T-cell (primary cell): ENCODE results near the gene HLCS. TPM values are rescaled to one million over a fixed set of nuclear protein-coding genes. Genes with fewer than 3 reads are reported as not detected.
"Not testable (repeated sequence)": the region's sequence is repeated elsewhere in the genome, so short reads cannot be mapped to it uniquely, and the experiment has no call there.

Experiments
- ATAC-seq, 4 experiments: fragments of 200-7000 bp in 3 of 4; fragments of 150-1000 bp in 1 of 4; cut with Tn5 transposase; replicated peaks in 1 of 4; 1 replicate in 3 of 4; 2 replicates in 1 of 4; pipeline ENCODE4 v1.10.0; 2021; ENCODE audit warnings: moderate library complexity in 3 of 4, mild to moderate bottlenecking in 2 of 4, moderate number of reproducible peaks in 1 of 4
- CTCF ChIA-PET, 2 donors: fragments of 300-600 bp; sonication (Branson Sonifier 250); formaldehyde crosslinking; loops; one replicate each; lab custom pipeline; 2022; ENCODE audit warnings: antibody characterized with exemption in 2 of 2; lab: Charles Lee
- POLR2A ChIA-PET, 2 donors: fragments of 300-600 bp; sonication (Branson Sonifier 250); formaldehyde crosslinking; loops; one replicate each; lab custom pipeline; 2022; ENCODE audit warnings: antibody characterized with exemption in 2 of 2; lab: Charles Lee
- DNase-seq, 35 experiments: peaks; one replicate each; pipeline versions ENCODE4 v3.0.0 to v3.0.0-alpha.2; 2013 to 2023
- H3K27ac ChIP-seq: one replicate; pipeline ENCODE4 v1.5.1; 2013; ENCODE audit warnings: low read length
- H3K27me3 ChIP-seq, 2 experiments: replicated peaks in 1 of 2; 1 replicate in 1 of 2; 2 replicates in 1 of 2; pipeline versions ENCODE4 v1.6.1 to v1.7.0; 2013; ENCODE audit warnings: low read length in 1 of 2, mixed read lengths in 1 of 2; ENCODE audit not compliant: control insufficient read depth in 2 of 2, insufficient read depth in 2 of 2; ENCODE audit errors: extremely low read depth in 1 of 2
- H3K36me3 ChIP-seq, 2 donors: 1 replicate in 1 of 2; 2 replicates in 1 of 2; pipeline versions ENCODE4 v1.6.1 to v1.7.0; 2013; ENCODE audit warnings: low read length in 1 of 2; ENCODE audit not compliant: control insufficient read depth in 2 of 2, insufficient read depth in 1 of 2; ENCODE audit errors: extremely low read depth in 1 of 2
- H3K4me1 ChIP-seq, 2 experiments: 1 replicate in 1 of 2; 2 replicates in 1 of 2; pipeline versions ENCODE4 v1.6.1 to v1.7.0; 2013; ENCODE audit warnings: low read length in 2 of 2, mixed read lengths in 1 of 2; ENCODE audit not compliant: insufficient read depth in 2 of 2, control insufficient read depth in 1 of 2; ENCODE audit errors: extremely low read depth in 1 of 2
- H3K4me3 ChIP-seq, 2 donors: 1 replicate in 1 of 2; 2 replicates in 1 of 2; pipeline versions ENCODE4 v1.5.1 to v1.7.0; 2013; ENCODE audit warnings: mild to moderate bottlenecking in 2 of 2, low read length in 1 of 2, moderate library complexity in 1 of 2; ENCODE audit not compliant: control insufficient read depth in 1 of 2; ENCODE audit errors: extremely low read depth in 1 of 2
- H3K9me3 ChIP-seq: 2 replicates; pipeline ENCODE4 v1.7.0; 2013
- H3K27ac Mint-ChIP-seq, 2 donors: one replicate each; pipeline ENCODE4 v1.8.0; 2020 to 2021; ENCODE audit warnings: mild to moderate bottlenecking in 2 of 2, mixed read lengths in 2 of 2
- H3K27me3 Mint-ChIP-seq, 2 donors: one replicate each; pipeline ENCODE4 v1.8.0; 2021 to 2022; ENCODE audit warnings: mixed read lengths in 2 of 2
- H3K36me3 Mint-ChIP-seq: one replicate; pipeline ENCODE4 v1.8.0; 2021; ENCODE audit warnings: mixed read lengths
- H3K4me1 Mint-ChIP-seq, 3 donors: one replicate each; pipeline ENCODE4 v1.8.0; 2020 to 2022; ENCODE audit warnings: mixed read lengths in 3 of 3, mild to moderate bottlenecking in 1 of 3
- H3K4me3 Mint-ChIP-seq, 3 donors: one replicate each; pipeline ENCODE4 v1.8.0; 2020 to 2022; ENCODE audit warnings: mild to moderate bottlenecking in 3 of 3, mixed read lengths in 3 of 3, moderate library complexity in 3 of 3
- H3K9me3 Mint-ChIP-seq, 3 donors: one replicate each; pipeline ENCODE4 v1.8.0; 2020 to 2022; ENCODE audit warnings: mixed read lengths in 3 of 3
- WGBS: methylation state at CpG from one replicate; pipeline ENCODE4 v1.1.5; 2013; ENCODE audit warnings: missing lambda C conversion rate; ENCODE audit not compliant: insufficient coverage; 5-methylcytosine and 5-hydroxymethylcytosine counted together
- total RNA-seq, 35 experiments: library from RNA in 6 of 35; stranded (reverse) in 6 of 35; fragments of 120-200 nt in 1 of 35; gene quantifications; one replicate each; pipeline versions ENCODE4 v1.2.1 to v1.2.4 and lab custom pipeline; 2013 to 2026

The HLCS gene
- total RNA-seq, 5 donors from 2014 or later (not counting 1 experiment from before 2014, with no cell fraction given) = 13.0 to 15.6 (median 13.8) TPM

GRCh38 chr21:37003917-37004316 lies 37.4 kb upstream of the HLCS start:
- CTCF ChIA-PET, H3K4me3 Mint-ChIP-seq, H3K36me3 ChIP-seq, POLR2A ChIA-PET, H3K9me3 Mint-ChIP-seq, H3K9me3 ChIP-seq, H3K27ac Mint-ChIP-seq, H3K36me3 Mint-ChIP-seq, H3K27ac ChIP-seq, ATAC-seq, DNase-seq, H3K4me3 ChIP-seq: not testable (repeated sequence)
- H3K27me3 Mint-ChIP-seq = peaks cover 0 to 13% of the 10 kb centered on the region in 2 donors
- Histone ChIP-seq H3K4me1 (peaks cover 6 to 15% of the 10 kb centered on the region in 2 experiments), H3K27me3 (peaks cover 1 to 32% of the 10 kb centered on the region in 2 experiments)
- H3K4me1 Mint-ChIP-seq = peaks cover 11 to 18% (median 17%) of the 10 kb centered on the region in 3 donors
- WGBS = no CpG with 5 or more reads among the region's 3 CpGs

- 99% methylated on average over 8 of the region's 12 CpGs for WGBS
- Histone ChIP-seq H3K4me1 (peaks cover 6 to 15% of the 10 kb centered on the region in 2 experiments), H3K27me3 (peaks cover 0 to 21% of the 10 kb centered on the region in 2 experiments)
- H3K9me3 Mint-ChIP-seq, H3K36me3 ChIP-seq, CTCF ChIA-PET, DNase-seq, H3K4me3 Mint-ChIP-seq, POLR2A ChIA-PET, ATAC-seq, H3K9me3 ChIP-seq, H3K36me3 Mint-ChIP-seq, H3K4me3 ChIP-seq, H3K27me3 Mint-ChIP-seq, H3K27ac ChIP-seq: not testable (repeated sequence)
- H3K4me1 Mint-ChIP-seq = peaks cover 11 to 18% (median 17%) of the 10 kb centered on the region in 3 donors
- peak overlapping the region in 1 of 2 donors; percentile 22 for H3K27ac Mint-ChIP-seq
Observed at GRCh38 chr21:37002851-37003250, 36.4 kb upstream of the HLCS start.

- no peak overlapping the region for H3K27ac ChIP-seq
- Mint-ChIP-seq H3K36me3 (no peaks in the 10 kb centered on the region), H3K27ac (peak overlapping the region; percentile 56 to 64), H3K27me3 (no peaks in the 10 kb centered on the region), H3K4me1 (peaks cover 11 to 12% (median 12%) of the 10 kb centered on the region in 3 donors), H3K9me3 (no peaks in the 10 kb centered on the region), H3K4me3 (no peak overlapping the region)
- ChIA-PET POLR2A (interaction anchor here (0.7 to 1.0 kb wide), 2 partner anchors 10 to 20 kb away, joined by 3 to 4 read pairs; no protein-coding TSS in a partner anchor), CTCF (no interaction called here)
- no peak overlapping the region for H3K4me3 ChIP-seq
- H3K9me3 ChIP-seq = no peaks in the 10 kb centered on the region
- no peak for DNase-seq
- peaks cover 4 to 7% of the 10 kb centered on the region in 2 experiments for H3K4me1 ChIP-seq
- no CpG with 5 or more reads among the region's 3 CpGs for WGBS
- no peaks in the 10 kb centered on the region for H3K36me3 ChIP-seq
- peak in 1 of 4 experiments; percentile 45 for ATAC-seq
- H3K27me3 ChIP-seq = peaks cover 0 to 11% of the 10 kb centered on the region in 2 experiments
Observed at GRCh38 chr21:37001441-37001840, 35.0 kb upstream of the HLCS start.

GRCh38 chr21:37000381-37000780 lies 33.9 kb upstream of the HLCS start:
- Histone ChIP-seq H3K27me3 (peaks cover 0 to under 1% of the 10 kb centered on the region in 2 experiments), H3K4me1 (peaks cover 0 to 4% of the 10 kb centered on the region in 2 experiments), H3K4me3 (no peak overlapping the region), H3K27ac (no peak overlapping the region), H3K36me3 (no peaks in the 10 kb centered on the region), H3K9me3 (no peaks in the 10 kb centered on the region)
- ChIA-PET POLR2A (no interaction called here), CTCF (no interaction called here)
- H3K4me1 Mint-ChIP-seq = peaks cover 11 to 12% (median 12%) of the 10 kb centered on the region in 3 donors
- no peak for DNase-seq
- no peak overlapping the region for H3K4me3 Mint-ChIP-seq
- no peaks in the 10 kb centered on the region for H3K27me3 Mint-ChIP-seq
- no CpG with 5 or more reads among the region's 4 CpGs for WGBS
- no peak for ATAC-seq
- H3K36me3 Mint-ChIP-seq = no peaks in the 10 kb centered on the region
- peak overlapping the region in 1 of 2 donors; percentile 1 for H3K27ac Mint-ChIP-seq
- H3K9me3 Mint-ChIP-seq = no peaks in the 10 kb centered on the region

- no peak overlapping the region for H3K27ac Mint-ChIP-seq
- no peak overlapping the region for H3K4me3 Mint-ChIP-seq
Observed at GRCh38 chr21:36999131-36999898, 32.8 kb upstream of the HLCS start.

GRCh38 chr21:36995285-36995684 lies 28.8 kb upstream of the HLCS start:
- H3K27me3 ChIP-seq, H3K27ac ChIP-seq, H3K4me3 Mint-ChIP-seq, ATAC-seq, DNase-seq, H3K9me3 ChIP-seq, H3K36me3 ChIP-seq, H3K4me1 ChIP-seq, CTCF ChIA-PET, H3K4me3 ChIP-seq, H3K27ac Mint-ChIP-seq, H3K27me3 Mint-ChIP-seq, H3K36me3 Mint-ChIP-seq, H3K9me3 Mint-ChIP-seq, H3K4me1 Mint-ChIP-seq: not testable (repeated sequence)
- no CpG with 5 or more reads among the region's 12 CpGs for WGBS
- POLR2A ChIA-PET = interaction anchor here in 1 of 2 donors (0.6 kb wide), 1 partner anchor 12 kb away, joined by 4 read pairs; no protein-coding TSS in a partner anchor

More at GRCh38 chr21:36999131-36999898, 32.8 kb upstream of the HLCS start:
- ATAC-seq = no peak
- Mint-ChIP-seq H3K27me3 (no peaks in the 10 kb centered on the region), H3K4me1 (peaks cover 11 to 12% (median 12%) of the 10 kb centered on the region in 3 donors), H3K36me3 (no peaks in the 10 kb centered on the region), H3K9me3 (no peaks in the 10 kb centered on the region)
- DNase-seq = no peak
- CTCF ChIA-PET = interaction anchor here in 1 of 2 donors (0.6 kb wide), 1 partner anchor 9 kb away, joined by 4 read pairs; no protein-coding TSS in a partner anchor
- Histone ChIP-seq H3K9me3 (no peaks in the 10 kb centered on the region), H3K36me3 (no peaks in the 10 kb centered on the region), H3K27ac (no peak overlapping the region), H3K4me3 (no peak overlapping the region), H3K27me3 (no peaks in the 10 kb centered on the region), H3K4me1 (peaks cover 4 to 6% of the 10 kb centered on the region in 2 experiments)
- WGBS = 93% methylated on average over 10 of the region's 11 CpGs
- POLR2A ChIA-PET = no interaction called here
